ENCODE data around the gene NECAB2.

Gene NECAB2

DNA sequence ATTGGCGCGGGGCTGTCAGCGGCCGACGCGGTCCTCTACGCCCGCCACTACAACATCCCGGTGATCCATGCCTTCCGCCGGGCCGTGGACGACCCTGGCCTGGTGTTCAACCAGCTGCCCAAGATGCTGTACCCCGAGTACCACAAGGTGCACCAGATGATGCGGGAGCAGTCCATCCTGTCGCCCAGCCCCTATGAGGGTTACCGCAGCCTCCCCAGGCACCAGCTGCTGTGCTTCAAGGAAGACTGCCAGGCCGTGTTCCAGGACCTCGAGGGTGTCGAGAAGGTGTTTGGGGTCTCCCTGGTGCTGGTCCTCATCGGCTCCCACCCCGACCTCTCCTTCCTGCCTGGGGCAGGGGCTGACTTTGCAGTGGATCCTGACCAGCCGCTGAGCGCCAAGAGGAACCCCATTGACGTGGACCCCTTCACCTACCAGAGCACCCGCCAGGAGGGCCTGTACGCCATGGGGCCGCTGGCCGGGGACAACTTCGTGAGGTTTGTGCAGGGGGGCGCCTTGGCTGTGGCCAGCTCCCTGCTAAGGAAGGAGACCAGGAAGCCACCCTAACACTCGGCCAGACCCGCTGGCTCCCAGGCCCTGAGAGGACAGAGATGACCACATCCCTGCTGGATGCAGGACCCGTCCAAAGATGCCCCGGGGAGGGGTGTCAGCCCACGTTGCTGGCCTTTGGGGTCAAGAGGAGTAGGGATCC lies 2.4 kb upstream of the NECAB2 start:
- DNase-seq (ENCODE audit: low read depth in 1 of 2, low spot score in 1 of 2) = no peak

DNA sequence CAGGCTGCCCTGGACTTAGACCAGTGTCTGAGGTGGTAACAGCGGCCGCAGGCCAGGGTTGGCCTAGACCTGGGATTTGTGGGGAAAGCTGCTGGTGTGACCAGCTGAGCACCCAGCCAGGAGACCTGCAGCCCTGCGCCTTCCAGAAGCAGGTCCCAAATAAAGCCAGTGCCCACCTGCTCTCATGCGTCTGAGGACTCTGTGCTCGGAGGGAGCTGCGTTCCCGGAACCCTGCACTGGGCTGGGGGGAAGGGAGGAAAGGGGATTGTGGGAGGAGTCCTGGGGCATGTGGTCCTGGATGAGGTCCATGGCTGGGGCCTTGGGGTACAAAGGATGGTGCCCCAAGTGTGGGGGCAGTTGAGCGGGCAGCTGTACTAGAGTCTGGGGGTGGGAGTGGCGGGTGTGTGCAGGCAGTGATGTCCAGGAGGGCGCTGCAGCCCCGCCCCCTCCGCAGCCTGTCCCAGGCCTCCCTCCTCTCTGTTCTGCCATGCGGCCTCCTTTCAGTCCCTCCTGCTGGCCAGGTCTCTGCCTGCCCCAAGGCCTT lies 1.8 kb upstream of the NECAB2 start:
- no peak for DNase-seq (ENCODE audit: low read depth in 1 of 2, low spot score in 1 of 2)

DNA sequence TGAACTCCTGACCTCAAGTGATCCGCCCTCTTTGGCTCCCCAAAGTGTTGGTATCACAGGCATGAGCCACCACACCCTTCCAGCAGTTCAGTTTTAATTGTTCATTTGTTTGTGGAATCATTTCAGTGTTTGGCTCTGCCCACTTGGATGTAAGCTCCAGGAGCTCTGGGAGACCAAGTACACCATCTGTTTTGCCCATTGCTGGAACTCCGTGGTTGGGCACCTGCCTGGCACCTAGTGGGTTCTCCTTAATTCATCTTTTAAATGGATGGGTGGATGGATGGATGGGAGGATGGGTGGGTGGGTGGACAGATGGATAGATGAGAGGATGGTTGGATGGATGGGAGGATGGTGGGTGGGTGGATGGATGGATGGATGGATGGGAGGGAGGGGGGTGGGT lies 953 bp upstream of the NECAB2 start:
- DNase-seq (ENCODE audit: low read depth in 1 of 2, low spot score in 1 of 2) = no peak

GRCh38 chr16:83968306-83968851 lies 335 bp downstream of the NECAB2 start:
- no peak for DNase-seq (ENCODE audit: low read depth in 1 of 2, low spot score in 1 of 2)

- no peak for DNase-seq (ENCODE audit: low read depth in 1 of 2, low spot score in 1 of 2)
Measured at GRCh38 chr16:83968891-83969649, 1.0 kb downstream of the NECAB2 start.

DNA sequence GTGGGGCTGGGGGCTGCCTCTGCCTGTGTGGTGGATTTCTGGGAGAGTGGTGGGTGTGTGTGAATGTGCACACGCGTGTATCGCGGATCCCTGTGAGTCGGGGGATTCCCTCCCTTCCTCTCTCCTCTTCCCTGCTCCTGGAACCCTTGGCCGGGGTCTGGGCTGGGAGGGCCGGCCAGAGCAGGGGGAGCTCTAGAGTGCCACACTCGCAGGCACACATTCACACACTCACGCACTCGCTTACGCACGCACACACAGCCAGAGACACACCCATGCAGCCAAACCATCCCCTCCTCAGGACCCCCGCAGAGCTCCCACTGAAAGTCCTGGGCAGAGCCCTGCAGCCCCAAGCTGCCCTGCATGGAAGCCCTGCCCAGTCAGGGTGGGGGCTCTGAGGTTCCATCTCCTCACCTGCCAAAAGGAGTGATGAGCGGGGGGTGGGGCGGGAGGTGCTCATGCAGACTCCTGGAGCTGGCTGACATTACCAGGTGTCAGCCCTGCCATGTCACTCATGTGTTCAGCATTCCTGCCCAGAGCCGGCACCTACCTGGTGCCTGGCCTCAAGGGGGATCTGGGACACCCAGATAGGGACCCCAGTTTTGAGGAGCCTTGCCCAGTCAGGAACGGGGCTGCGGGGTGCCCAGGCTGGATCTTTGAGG lies 1.9 kb downstream of the NECAB2 start:
- no peak for DNase-seq (ENCODE audit: low read depth in 1 of 2, low spot score in 1 of 2)

DNA sequence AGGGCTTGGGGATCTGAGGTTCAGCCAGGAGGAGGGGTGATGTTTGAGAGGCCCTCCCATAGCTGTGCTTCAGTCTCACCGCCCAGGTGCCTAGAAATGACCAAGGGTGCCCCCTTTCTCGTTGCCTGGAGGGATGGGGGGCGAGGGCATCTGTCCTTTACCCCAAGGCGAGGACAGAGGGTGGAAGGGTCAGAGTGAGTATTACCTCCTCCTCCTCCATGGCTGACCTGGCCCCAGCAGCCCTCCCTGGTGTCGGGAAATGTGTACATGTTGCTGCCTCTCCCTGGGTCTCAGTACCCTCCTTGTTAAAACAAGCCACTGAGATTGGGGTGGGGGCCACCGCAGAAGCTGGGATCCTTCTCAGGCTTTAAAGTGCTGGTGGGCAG lies 2.4 kb downstream of the NECAB2 start:
- DNase-seq (ENCODE audit: low read depth in 1 of 2, low spot score in 1 of 2) = no peak

- no peak for DNase-seq (ENCODE audit: low read depth in 1 of 2, low spot score in 1 of 2)
Measured at GRCh38 chr16:83971165-83972130, 3.4 kb downstream of the NECAB2 start.

DNA sequence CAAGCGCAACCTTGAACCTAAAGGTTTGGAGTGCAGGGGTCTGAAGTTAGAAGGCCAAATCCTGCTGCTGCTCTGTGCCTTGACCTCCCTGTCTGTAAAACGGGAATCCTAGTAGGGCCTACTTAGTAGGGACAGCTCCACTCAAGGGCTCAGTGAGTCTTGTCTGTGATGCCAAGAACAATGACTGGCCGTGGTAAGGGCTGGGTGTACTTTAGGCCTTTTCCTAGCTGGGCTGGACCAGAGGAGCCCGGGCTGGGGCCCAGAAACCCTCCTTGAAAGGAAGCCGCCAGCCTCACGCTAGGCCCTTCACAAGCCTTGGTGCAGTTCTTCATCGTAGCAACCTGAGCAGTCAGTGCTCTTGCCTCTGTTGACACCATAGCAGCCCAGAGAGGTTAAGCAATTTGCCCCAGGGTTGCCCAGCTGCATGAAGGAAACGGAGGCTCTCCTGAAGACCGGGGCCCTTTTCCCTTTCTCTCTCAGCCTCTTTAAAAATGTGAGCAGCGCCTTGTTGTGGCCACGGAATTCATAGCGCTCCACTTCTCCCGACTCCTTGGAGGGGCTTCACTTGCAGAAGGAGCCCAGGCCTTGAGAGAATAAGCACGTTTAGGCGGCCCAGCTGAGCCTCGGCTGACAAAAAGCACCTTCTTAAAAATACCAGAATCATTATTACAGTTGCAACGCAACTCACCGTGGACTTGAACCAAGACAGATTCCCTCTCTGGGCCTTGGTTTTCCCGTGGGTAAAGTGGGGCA lies 4.4 kb downstream of the NECAB2 start:
- DNase-seq (ENCODE audit: low read depth in 1 of 2, low spot score in 1 of 2) = no peak

GRCh38 chr16:83973077-83973476 lies 5.0 kb downstream of the NECAB2 start:
- DNase-seq (ENCODE audit: low read depth in 1 of 2, low spot score in 1 of 2) = no peak

DNA sequence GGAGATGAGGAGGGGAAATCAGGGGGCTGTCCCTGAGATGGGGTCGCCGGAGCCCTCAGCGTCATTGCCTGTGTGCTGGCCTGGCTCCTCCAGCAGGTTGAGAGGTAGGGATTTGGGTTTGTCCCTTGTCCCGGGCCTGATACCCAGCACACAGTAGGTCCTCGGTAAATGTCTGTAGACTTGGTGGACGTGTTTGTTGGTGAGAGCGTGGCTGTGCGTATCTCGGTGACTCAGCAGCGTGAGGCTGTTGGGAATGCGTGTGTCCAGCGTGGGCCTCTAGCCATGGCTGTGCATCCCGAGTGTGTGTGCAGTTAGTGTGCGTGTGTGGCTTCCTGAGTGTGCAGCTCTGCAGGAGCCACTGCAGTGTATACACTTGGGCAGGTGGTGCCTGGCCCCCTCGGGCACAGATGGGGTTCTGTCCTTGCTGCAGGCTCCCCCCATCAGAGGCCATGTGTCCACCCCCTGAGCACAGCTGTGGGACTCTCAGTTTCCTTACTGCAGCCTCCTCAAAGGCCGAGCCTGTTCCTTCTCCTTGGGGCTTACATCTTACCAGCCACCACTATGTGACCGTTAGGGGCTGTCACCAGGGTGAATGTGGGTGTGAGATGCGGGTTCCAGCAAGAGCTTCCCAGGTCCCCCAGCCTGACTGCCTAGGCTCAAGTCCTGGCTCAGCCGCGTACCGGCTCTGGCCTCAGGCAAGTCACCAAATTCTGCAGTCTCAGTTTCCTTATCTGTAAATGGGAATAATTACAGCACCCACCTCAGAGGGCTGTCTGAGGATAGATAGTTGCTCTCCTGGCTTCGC lies 5.7 kb downstream of the NECAB2 start:
- no peak for DNase-seq (ENCODE audit: low read depth in 1 of 2, low spot score in 1 of 2)

DNA sequence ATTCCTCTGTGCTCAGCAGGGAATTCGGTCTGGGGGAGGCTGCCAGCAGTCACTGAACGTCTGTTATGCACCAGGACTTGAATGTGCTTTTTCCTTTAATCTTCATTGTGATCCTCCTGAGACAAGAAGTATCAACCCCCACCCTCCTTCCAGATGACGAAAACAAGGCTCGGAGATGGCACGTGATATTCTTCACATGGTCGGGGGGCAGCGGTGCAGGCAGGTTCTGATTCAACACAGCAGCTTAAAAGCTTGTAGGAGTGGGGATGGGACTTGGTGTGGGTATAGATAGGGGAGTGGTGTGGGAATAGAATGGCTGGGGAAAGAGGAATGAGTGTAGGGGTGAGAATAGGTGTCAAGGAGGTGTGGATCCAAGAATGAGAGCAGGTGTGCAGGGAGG lies 6.4 kb downstream of the NECAB2 start:
- DNase-seq (ENCODE audit: low read depth in 1 of 2, low spot score in 1 of 2) = no peak

DNA sequence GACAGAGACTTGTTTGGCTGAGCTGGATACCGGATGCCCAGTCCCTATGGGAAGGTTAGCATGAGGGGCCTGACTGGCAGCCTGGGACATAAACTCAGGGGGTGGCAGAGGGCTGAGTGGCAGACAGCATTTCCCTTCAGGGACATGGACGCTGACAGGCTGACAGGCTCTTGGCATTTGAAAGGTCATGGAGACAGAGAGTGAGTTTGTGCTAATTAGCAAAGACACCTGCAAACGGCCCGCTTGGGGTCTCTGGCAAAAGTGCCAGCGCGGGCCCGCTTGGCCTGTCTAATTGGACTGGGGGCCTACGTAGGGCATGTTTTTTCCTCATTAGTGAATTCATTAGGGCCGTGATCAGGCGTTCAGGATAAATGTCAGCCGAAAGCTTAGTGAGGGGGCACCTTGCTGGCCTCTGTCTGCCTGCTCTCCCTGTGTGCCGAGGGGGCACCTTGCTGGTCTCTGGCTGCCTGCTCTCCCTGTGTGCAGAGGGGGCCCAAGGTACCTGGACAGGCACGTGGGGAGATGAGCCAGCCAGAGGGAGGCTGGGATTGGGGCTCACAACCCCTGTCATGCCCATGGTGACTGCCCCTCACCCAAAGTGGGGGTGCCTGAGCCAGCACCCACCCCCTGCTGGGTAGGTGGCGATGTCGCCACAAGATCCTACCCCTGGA lies 7.7 kb downstream of the NECAB2 start:
- no peak for DNase-seq (ENCODE audit: low read depth in 1 of 2, low spot score in 1 of 2)

- DNase-seq (ENCODE audit: low read depth in 1 of 2, low spot score in 1 of 2) = no peak
Measured at GRCh38 chr16:83977056-83977815, 9.2 kb downstream of the NECAB2 start.

- DNase-seq (ENCODE audit: low read depth in 1 of 2, low spot score in 1 of 2) = no peak
Measured at GRCh38 chr16:83978401-83978904, 10.4 kb downstream of the NECAB2 start.

GRCh38 chr16:83979441-83979840 lies 11.4 kb downstream of the NECAB2 start:
- no peak for DNase-seq (ENCODE audit: low read depth in 1 of 2, low spot score in 1 of 2)

DNA sequence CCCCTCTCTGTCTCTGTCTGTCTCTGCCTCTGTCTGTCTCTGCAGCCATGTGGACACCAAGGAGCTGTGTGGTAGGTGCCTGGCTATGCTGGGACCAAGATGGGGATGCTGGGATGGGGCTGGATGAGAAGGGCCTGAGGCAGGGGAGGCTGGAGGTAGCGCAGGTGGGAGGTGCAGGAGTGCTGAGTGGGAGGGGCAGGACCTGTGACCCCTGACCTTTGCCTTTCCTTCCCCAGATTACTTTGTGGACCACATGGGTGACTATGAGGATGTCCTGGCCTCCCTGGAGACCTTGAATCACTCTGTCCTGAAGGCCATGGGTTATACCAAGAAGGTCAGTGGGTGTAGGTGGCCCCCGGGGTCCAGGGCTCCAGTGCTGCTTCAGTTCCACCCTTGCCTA lies 12.8 kb downstream of the NECAB2 start:
- DNase-seq (ENCODE audit: low read depth in 1 of 2, low spot score in 1 of 2) = no peak

- no peak for DNase-seq (ENCODE audit: low read depth in 1 of 2, low spot score in 1 of 2)
Measured at GRCh38 chr16:83981799-83982198, 13.8 kb downstream of the NECAB2 start.
